H1 (cell line): ENCODE results near the gene ZNF888. TPM values are rescaled to one million over a fixed set of nuclear protein-coding genes. Genes with fewer than 3 reads are reported as not detected.

ENCODE experiments used
- CTCF ChIA-PET: fragments of 300-600 bp; sonication (Branson Sonifier 250); formaldehyde crosslinking; loops from one replicate; lab custom pipeline; 2021; ENCODE audit not compliant: partially characterized antibody; lab: Charles Lee
- POLR2A ChIA-PET: fragments of 300-600 bp; sonication (Branson Sonifier 250); formaldehyde crosslinking; loops from one replicate; lab custom pipeline; 2021; ENCODE audit warnings: inconsistent platforms; ENCODE audit not compliant: partially characterized antibody; lab: Charles Lee
- DNase-seq, 2 experiments: peaks; one replicate each; pipeline versions ENCODE4 v3.0.0 to v3.0.0-alpha.2; 2010 to 2022; ENCODE audit warnings: low spot score in 2 of 2, low read depth in 1 of 2, mixed read lengths in 1 of 2
- FAIRE-seq: peaks from 2 replicates; lab custom pipeline; 2011; peaks lifted over from hg19 to GRCh38; lab: Jason Lieb, UNC
- H2AFZ ChIP-seq: 2 replicates; pipeline ENCODE4 v1.8.1; 2012; ENCODE audit warnings: low read length, inconsistent platforms
- H2AK5ac ChIP-seq: 2 replicates; pipeline ENCODE4 v1.6.1; 2013; ENCODE audit warnings: low read depth, low read length
- H2BK120ac ChIP-seq: replicated peaks from 2 replicates; pipeline ENCODE3; 2013; ENCODE audit warnings: low read depth, low read length, inconsistent platforms
- H2BK12ac ChIP-seq: 2 replicates; pipeline ENCODE4 v1.6.1; 2013; ENCODE audit warnings: low read depth, low read length
- H2BK15ac ChIP-seq: 2 replicates; pipeline ENCODE4 v1.6.1; 2013; ENCODE audit warnings: low read length
- H2BK20ac ChIP-seq: 2 replicates; pipeline ENCODE4 v1.6.1; 2013; ENCODE audit warnings: low read length
- H2BK5ac ChIP-seq: 2 replicates; pipeline ENCODE4 v1.6.1; 2013; ENCODE audit warnings: low read depth, low read length
- H3K14ac ChIP-seq: 2 replicates; pipeline ENCODE4 v1.6.1; 2013; ENCODE audit warnings: inconsistent platforms; ENCODE audit not compliant: insufficient read length
- H3K18ac ChIP-seq: 2 replicates; pipeline ENCODE4 v1.6.1; 2013; ENCODE audit warnings: low read length; ENCODE audit errors: extremely low read depth
- H3K23ac ChIP-seq: 2 replicates; pipeline ENCODE4 v1.6.1; 2013; ENCODE audit warnings: inconsistent platforms; ENCODE audit not compliant: insufficient read length
- H3K23me2 ChIP-seq: 2 replicates; pipeline ENCODE4 v1.6.1; 2013; ENCODE audit warnings: low read depth, low read length
- H3K27ac ChIP-seq: 2 replicates; pipeline ENCODE4 v1.6.1; 2011; ENCODE audit warnings: low read depth, low read length, inconsistent platforms
- H3K27me3 ChIP-seq, 4 experiments: replicated peaks in 1 of 4; 1 replicate in 1 of 4; 2 replicates in 3 of 4; pipeline versions ENCODE4 v1.6.1 to v1.8.1; 2011 to 2013; ENCODE audit warnings: low read length in 3 of 4, mild to moderate bottlenecking in 3 of 4, inconsistent platforms in 2 of 4, mixed read lengths in 2 of 4, moderate library complexity in 1 of 4; ENCODE audit not compliant: control insufficient read depth in 3 of 4, insufficient read depth in 3 of 4; ENCODE audit errors: extremely low read depth in 1 of 4
- H3K36me3 ChIP-seq, 4 experiments: 2 replicates each; pipeline versions ENCODE4 v1.6.1 to v1.8.1; 2011 to 2013; ENCODE audit warnings: mild to moderate bottlenecking in 4 of 4, low read length in 3 of 4, moderate library complexity in 2 of 4, control low read depth in 1 of 4, inconsistent platforms in 1 of 4; ENCODE audit not compliant: insufficient read depth in 4 of 4, control insufficient read depth in 2 of 4
- H3K4ac ChIP-seq: replicated peaks from 2 replicates; pipeline ENCODE3; 2013; ENCODE audit warnings: low read length, low read depth, mixed read lengths, inconsistent platforms; ENCODE audit not compliant: insufficient read length
- H3K4me1 ChIP-seq, 4 experiments: replicated peaks in 1 of 4; 1 replicate in 1 of 4; 2 replicates in 3 of 4; pipeline versions ENCODE4 v1.6.1 to v1.8.1; 2011 to 2013; ENCODE audit warnings: low read length in 3 of 4, inconsistent platforms in 2 of 4, mixed read lengths in 1 of 4; ENCODE audit not compliant: insufficient read depth in 4 of 4, control insufficient read depth in 3 of 4
- H3K4me2 ChIP-seq, 2 experiments: 2 replicates each; pipeline versions ENCODE4 v1.6.1 to v1.8.1; 2011 to 2013; ENCODE audit warnings: low read depth in 2 of 2, low read length in 2 of 2, control low read depth in 1 of 2, inconsistent platforms in 1 of 2, mild to moderate bottlenecking in 1 of 2; ENCODE audit not compliant: insufficient read depth in 1 of 2
- H3K4me3 ChIP-seq, 4 experiments: fragments of 200-600, 300-600 bp in 1 of 4; sonication (generic), shearing (Covaris generic), sonication (Bioruptor Twin) in 1 of 4; 2 replicates each; pipeline versions ENCODE4 v1.5.1 to v1.8.1; 2011 to 2016; ENCODE audit warnings: low read length in 4 of 4, low read depth in 3 of 4, control low read depth in 2 of 4, inconsistent platforms in 2 of 4, mild to moderate bottlenecking in 2 of 4, mixed read lengths in 1 of 4, moderate library complexity in 1 of 4; ENCODE audit not compliant: insufficient read depth in 2 of 4; ENCODE audit errors: extremely low read depth in 1 of 4
- H3K56ac ChIP-seq: replicated peaks from 2 replicates; pipeline ENCODE3; 2013; ENCODE audit warnings: low read depth, mild to moderate bottlenecking, mixed read lengths, low read length, inconsistent platforms; ENCODE audit not compliant: insufficient read length
- H3K79me1 ChIP-seq: 2 replicates; pipeline ENCODE4 v1.6.1; 2013; ENCODE audit warnings: low read depth, low read length, control low read depth
- H3K79me2 ChIP-seq, 2 experiments: 2 replicates each; pipeline versions ENCODE4 v1.6.1 to v1.8.1; 2012 to 2013; ENCODE audit warnings: low read length in 2 of 2, mild to moderate bottlenecking in 2 of 2, inconsistent platforms in 1 of 2; ENCODE audit not compliant: insufficient read depth in 2 of 2, control insufficient read depth in 1 of 2
- H3K9ac ChIP-seq, 4 experiments: replicated peaks in 1 of 4; 1 replicate in 1 of 4; 2 replicates in 3 of 4; pipeline versions ENCODE4 v1.6.1 to v1.8.1; 2011 to 2013; ENCODE audit warnings: low read depth in 3 of 4, low read length in 3 of 4, control low read depth in 2 of 4, mild to moderate bottlenecking in 2 of 4, moderate library complexity in 2 of 4, inconsistent platforms in 1 of 4; ENCODE audit errors: extremely low read depth in 1 of 4
- H3K9me3 ChIP-seq, 2 experiments: 2 replicates each; pipeline versions ENCODE4 v1.6.1 to v1.8.1; 2012 to 2013; ENCODE audit warnings: mild to moderate bottlenecking in 2 of 2, moderate library complexity in 2 of 2, control low read depth in 1 of 2, inconsistent platforms in 1 of 2, low read depth in 1 of 2, low read length in 1 of 2, mixed read lengths in 1 of 2; ENCODE audit not compliant: insufficient read depth in 2 of 2
- H4K20me1 ChIP-seq, 2 experiments: replicated peaks in 1 of 2; 2 replicates each; pipeline versions ENCODE3 to v1.8.1; 2011 to 2013; ENCODE audit warnings: inconsistent platforms in 2 of 2, low read length in 2 of 2, mild to moderate bottlenecking in 1 of 2; ENCODE audit not compliant: insufficient read depth in 2 of 2, control insufficient read depth in 1 of 2
- H4K5ac ChIP-seq: 2 replicates; pipeline ENCODE4 v1.6.1; 2013; ENCODE audit warnings: low read length, low read depth, mixed read lengths, inconsistent platforms; ENCODE audit not compliant: insufficient read length
- H4K8ac ChIP-seq: 2 replicates; pipeline ENCODE4 v1.8.0; 2013; ENCODE audit warnings: mild to moderate bottlenecking, moderate library complexity, low read length, inconsistent platforms; ENCODE audit not compliant: insufficient read depth; ENCODE audit errors: extremely low read depth
- H4K91ac ChIP-seq: replicated peaks from 2 replicates; pipeline ENCODE3; 2013; ENCODE audit warnings: low read length, mixed read lengths, inconsistent platforms; ENCODE audit not compliant: insufficient read length
- RNF2 ChIP-seq: fragments of 200-900, 300-1000 bp; sonication (generic); IDR thresholded peaks from 2 replicates; pipeline ENCODE4 v1.7.1; 2016; ENCODE audit warnings: borderline replicate concordance, low read depth, mild to moderate bottlenecking, antibody characterized with exemption, low read length; ENCODE audit not compliant: poor library complexity, severe bottlenecking; ENCODE audit errors: missing control alignments
- TCF12 ChIP-seq: IDR thresholded peaks from 2 replicates; pipeline ENCODE4 v1.6.1; 2011; ENCODE audit warnings: low read depth, mild to moderate bottlenecking, low read length
- WGBS, 2 experiments: shearing (Covaris generic) in 1 of 2; methylation state at CpG; one replicate each; pipeline versions ENCODE4 v1.1.6 to v1.1.7; 2013 to 2015; ENCODE audit warnings: low lambda C conversion rate in 2 of 2, mixed read lengths in 2 of 2, inconsistent platforms in 1 of 2, low coverage in 1 of 2, missing lambda C conversion rate in 1 of 2; ENCODE audit not compliant: insufficient replicate concordance in 2 of 2, insufficient coverage in 1 of 2, insufficient read length in 1 of 2; ENCODE audit errors: extremely low coverage in 1 of 2, missing lambda C conversion rate in 1 of 2; 5-methylcytosine and 5-hydroxymethylcytosine counted together
- polyA plus RNA-seq, 7 experiments: library from polyadenylated mRNA; depleted of rRNA in 3 of 7; stranded (reverse) in 5 of 7; unstranded in 2 of 7; fragments of >200 nt in 5 of 7; fragments of 200-250 nt in 2 of 7; gene quantifications; 1 replicate in 5 of 7; 2 replicates in 1 of 7; 4 replicates in 1 of 7; pipeline versions ENCODE4 v1.2.1 to v1.2.3, GENCODE V29; 2011 to 2013; ENCODE audit warnings: missing spikeins in 2 of 7, mixed read lengths in 2 of 7
- total RNA-seq: library from RNA; stranded (reverse); fragmentation: NEBNext Ultra II Directional; extraction: Animal tissue kit (Norgen Biotek cat#: 25700); gene quantifications from 2 replicates; pipeline ENCODE4 v1.2.1, GENCODE V29; 2021

ZNF888 gene
- total and polyA plus RNA-seq, 2 of the 8 experiments (the other 6 are each of a cell fraction or from before 2014, with no cell fraction given), result 1.1 to 8.6 TPM

GRCh38 chr19:52945652-52946321 lies 22.6 kb upstream of the ZNF888 start:
- H3K4me3 ChIP-seq, result peak overlapping the region; percentile 25 to 57 (median 36); a peak in 5 of 8 replicates
- no peaks in the 10 kb centered on the region for H4K20me1 ChIP-seq
- H3K9me3 ChIP-seq, result peaks cover 26 to 27% of the 10 kb centered on the region in 2 experiments
- no peak overlapping the region for H3K9ac ChIP-seq
- no peak overlapping the region for H4K5ac ChIP-seq
- no peak overlapping the region for H2AFZ ChIP-seq
- H3K23ac ChIP-seq, result no peak overlapping the region
- H3K23me2 ChIP-seq, result peaks cover 5% of the 10 kb centered on the region; the same call in 1 of the 2 replicates
- no peak overlapping the region for H3K18ac ChIP-seq
- no peak for FAIRE-seq
- no peak overlapping the region for H4K8ac ChIP-seq
- no peak overlapping the region for H3K4ac ChIP-seq
- no peak overlapping the region for H2AK5ac ChIP-seq
- POLR2A ChIA-PET, result interaction anchor here (0.7 to 3.3 kb wide), 4 partner anchors 11 to 284 kb away, joined by 4 to 16 read pairs (median 4); partner anchors contain the start of gene ZNF816
- H3K56ac ChIP-seq, result no peak overlapping the region
- no peak overlapping the region for H2BK15ac ChIP-seq
- H3K27ac ChIP-seq, result no peak overlapping the region
- H4K91ac ChIP-seq, result peak overlapping the region; percentile 52
- H2BK120ac ChIP-seq, result no peak overlapping the region
- H2BK20ac ChIP-seq, result no peak overlapping the region; the same call in 1 of the 2 replicates
- DNase-seq, result peak in 1 of 2 experiments; percentile 66
- no peaks in the 10 kb centered on the region for H3K27me3 ChIP-seq
- H2BK12ac ChIP-seq, result no peak overlapping the region
- 48% methylated on average over 24 of the region's 24 CpGs; no CpG with 5 or more reads in 1 of the 2 experiments for WGBS, 2 experiments
- H2BK5ac ChIP-seq, result no peak overlapping the region
- peaks cover 2 to 15% (median 11%) of the 10 kb centered on the region in 4 experiments; a peak in 5 of 7 replicates for H3K4me1 ChIP-seq
- H3K79me1 ChIP-seq, result no peaks in the 10 kb centered on the region
- H3K4me2 ChIP-seq, result peak overlapping the region; percentile 61 to 67
- peaks cover 4 to 23% (median 10%) of the 10 kb centered on the region in 4 experiments; a peak in 6 of 8 replicates for H3K36me3 ChIP-seq
- CTCF ChIA-PET, result interaction anchor here (1.1 kb wide), 1 partner anchor 65 kb away, joined by 3 read pairs; no protein-coding TSS in a partner anchor
- peaks cover 0 to 2% of the 10 kb centered on the region in 2 experiments; a peak in 1 of 4 replicates for H3K79me2 ChIP-seq
- no peak overlapping the region for H3K14ac ChIP-seq
- no peak for TF ChIP-seq TCF12
- no peak for TF ChIP-seq RNF2
